IMR-90 (cell line): ENCODE data around the gene LPXN.

ENCODE experiments used
- BHLHE40 ChIP-seq: fragments of 150-350 bp; IDR thresholded peaks from 2 replicates; pipeline ENCODE4 v1.6.1; 2016; ENCODE audit warnings: mild to moderate bottlenecking, low read depth, low read length
- CHD1 ChIP-seq: IDR thresholded peaks from 2 replicates; pipeline ENCODE4 v1.6.1; 2012; ENCODE audit warnings: low read depth, low read length, improper control_type of control experiment
- CTCF ChIP-seq: conservative IDR thresholded peaks from 2 replicates; pipeline ENCODE4 v1.5.1; 2012; ENCODE audit warnings: mild to moderate bottlenecking, low read depth, low read length, improper control_type of control experiment
- FOS ChIP-seq: fragments of 150-350 bp; IDR thresholded peaks from 2 replicates; pipeline ENCODE4 v1.6.1; 2016; ENCODE audit warnings: low read depth, low read length
- MXI1 ChIP-seq: IDR thresholded peaks from 2 replicates; pipeline ENCODE4 v1.6.1; 2012; ENCODE audit warnings: low read depth, mild to moderate bottlenecking, low read length, moderate library complexity, borderline replicate concordance
- POLR2A ChIP-seq: IDR thresholded peaks from 2 replicates; pipeline ENCODE4 v1.6.1; 2012; ENCODE audit warnings: mild to moderate bottlenecking, low read depth, low read length
- RAD21 ChIP-seq: IDR thresholded peaks from 2 replicates; pipeline ENCODE4 v1.6.1; 2012; ENCODE audit warnings: low read length, improper control_type of control experiment
- RCOR1 ChIP-seq: IDR thresholded peaks from 2 replicates; pipeline ENCODE4 v1.6.1; 2012; ENCODE audit warnings: mild to moderate bottlenecking, low read length, improper control_type of control experiment; ENCODE audit not compliant: insufficient replicate concordance
- RFX5 ChIP-seq: IDR thresholded peaks from 2 replicates; pipeline ENCODE4 v1.8.0; 2012; ENCODE audit warnings: low read depth, mild to moderate bottlenecking, low read length, moderate library complexity
- SMC3 ChIP-seq: fragments of 150-350 bp; IDR thresholded peaks from 2 replicates; pipeline ENCODE4 v1.6.1; 2016; ENCODE audit warnings: low read depth, mild to moderate bottlenecking, antibody characterized with exemption, low read length, moderate library complexity
- TF ChIP-seq, protein P1 (sequence below): fragments of 150-350 bp; IDR thresholded peaks from 2 replicates; pipeline ENCODE4 v1.6.1; 2016; ENCODE audit warnings: low read depth, mild to moderate bottlenecking, low read length, moderate library complexity, borderline replicate concordance
- TF ChIP-seq, protein P2 (sequence below): fragments of 150-350 bp; IDR thresholded peaks from 2 replicates; pipeline ENCODE4 v1.6.1; 2017; ENCODE audit warnings: mild to moderate bottlenecking, antibody characterized with exemption, low read length, low read depth

DNA sequence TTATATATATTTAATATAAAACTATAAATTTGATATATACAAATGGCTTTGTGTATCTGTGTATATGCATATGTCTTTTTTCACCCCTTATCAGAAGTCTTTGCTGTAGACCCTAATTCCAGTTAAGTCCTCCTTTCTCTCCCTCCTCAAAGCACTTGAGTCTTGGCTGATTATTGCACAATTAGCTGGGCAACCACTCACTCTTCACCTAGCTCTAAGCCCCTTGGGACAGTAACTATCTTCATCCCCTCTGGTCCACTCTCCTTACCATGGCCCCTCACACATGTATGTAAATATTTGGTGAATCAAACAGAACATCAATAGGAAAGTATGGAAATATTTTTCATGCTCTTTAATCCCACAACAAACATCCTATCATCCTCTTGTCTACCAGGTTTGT lies 66.8 kb downstream of the LPXN start:
- TF ChIP-seq CTCF: no peak
- TF ChIP-seq, protein P1, sequence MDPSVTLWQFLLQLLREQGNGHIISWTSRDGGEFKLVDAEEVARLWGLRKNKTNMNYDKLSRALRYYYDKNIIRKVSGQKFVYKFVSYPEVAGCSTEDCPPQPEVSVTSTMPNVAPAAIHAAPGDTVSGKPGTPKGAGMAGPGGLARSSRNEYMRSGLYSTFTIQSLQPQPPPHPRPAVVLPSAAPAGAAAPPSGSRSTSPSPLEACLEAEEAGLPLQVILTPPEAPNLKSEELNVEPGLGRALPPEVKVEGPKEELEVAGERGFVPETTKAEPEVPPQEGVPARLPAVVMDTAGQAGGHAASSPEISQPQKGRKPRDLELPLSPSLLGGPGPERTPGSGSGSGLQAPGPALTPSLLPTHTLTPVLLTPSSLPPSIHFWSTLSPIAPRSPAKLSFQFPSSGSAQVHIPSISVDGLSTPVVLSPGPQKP: no peak
- TF ChIP-seq RAD21: no peak
- no peak for TF ChIP-seq SMC3
- TF ChIP-seq FOS: no peak
- TF ChIP-seq POLR2A: no peak
- TF ChIP-seq, protein P2, sequence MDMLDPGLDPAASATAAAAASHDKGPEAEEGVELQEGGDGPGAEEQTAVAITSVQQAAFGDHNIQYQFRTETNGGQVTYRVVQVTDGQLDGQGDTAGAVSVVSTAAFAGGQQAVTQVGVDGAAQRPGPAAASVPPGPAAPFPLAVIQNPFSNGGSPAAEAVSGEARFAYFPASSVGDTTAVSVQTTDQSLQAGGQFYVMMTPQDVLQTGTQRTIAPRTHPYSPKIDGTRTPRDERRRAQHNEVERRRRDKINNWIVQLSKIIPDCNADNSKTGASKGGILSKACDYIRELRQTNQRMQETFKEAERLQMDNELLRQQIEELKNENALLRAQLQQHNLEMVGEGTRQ: no peak
- TF ChIP-seq MXI1: no peak
- TF ChIP-seq RFX5: no peak
- no peak for TF ChIP-seq CHD1
- TF ChIP-seq RCOR1: no peak
- TF ChIP-seq BHLHE40: no peak
